Heart left ventricle (tissue), 13 donors: ENCODE measurements around the gene SLC38A10.

Experiments used
- CTCF ChIP-seq, 12 donors: fragments of 200-600 bp; sonication (generic) in 4 of 12; IDR thresholded peaks; one replicate each; pipeline versions ENCODE4 v1.5.0 to v1.8.0; 2018 to 2022; ENCODE audit warnings: antibody characterized with exemption in 12 of 12, mild to moderate bottlenecking in 5 of 12
- POLR2A ChIP-seq, 2 donors: fragments of 450-650 bp; IDR thresholded peaks; one replicate each; pipeline ENCODE4 v1.6.1; 2017; ENCODE audit warnings: antibody characterized with exemption in 2 of 2, mild to moderate bottlenecking in 2 of 2, moderate library complexity in 2 of 2
- donor health status: ischemic (EF 13 %, LVEDD 7.1; RV severe dilation, severe dysfunction).
- donor health status: DM: no; HTN: yes; CAD: no.
- donor health status: DM: no; HTN: no; CAD: no.
- donor health status: ischemic (EF 25% LVEDD 6.9; RV normal size, moderate dysfunction).
- donor health status: ischemic (EF 25% LVEDD 5.7; RV mildly dilated, moderate dysfunction).
- donor health status: ischemic (EF 35%, LVEDD 5.7; RV mildly dilated, moderate dysfunction).
- donor health status: nonischemic (EF 11% LVEDD 7.7; RV severe dilation, severe dysfunction).
- donor health status: DM: yes; HTN: yes; CAD: no.
- donor health status: PGD.
- donor health status: ischemic (EF 29% LVEDD 5.4; RV normal size, mild dysfunction).
- donor health status: nonischemic (EF 23%, LVEDD 6.1; RV moderate dilation, normal function).

DNA sequence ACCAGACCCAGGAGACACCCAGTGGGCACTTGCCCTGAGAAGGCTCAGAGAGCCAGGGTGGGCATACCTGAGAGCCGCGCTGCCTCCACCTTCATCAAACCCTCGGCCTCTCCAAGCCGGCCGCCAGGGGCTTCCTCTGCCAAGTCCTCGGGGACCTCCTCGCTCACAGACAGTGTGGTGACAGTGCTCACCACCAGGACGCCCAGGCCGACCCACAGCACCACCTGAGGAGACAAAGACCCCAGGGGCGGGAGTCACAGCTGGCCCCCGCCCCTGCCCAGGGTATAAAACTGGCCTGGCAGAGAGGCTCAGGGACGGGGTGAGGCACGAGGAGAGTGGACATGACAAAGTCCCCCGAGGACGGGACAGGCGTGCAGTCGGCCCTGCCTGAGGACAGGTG is 34.9 kb downstream of the SLC38A10 start:
- TF ChIP-seq CTCF (IDR thresholded peaks at IDR 0.05) (no peak), POLR2A (IDR thresholded peaks at IDR 0.05) (no peak)
